IMR-90 (cell line): ENCODE measurements around the gene TRAPPC2L. TPM values are rescaled to one million over a fixed set of nuclear protein-coding genes. Genes with fewer than 3 reads are reported as not detected.

Experiments
- ATAC-seq: fragments of 200-7000 bp; cut with Tn5 transposase; 2 replicates; pipeline ENCODE4 v1.9.1; 2020; ENCODE audit warnings: low read depth, mild to moderate bottlenecking, moderate library complexity
- BruUV-seq: library from RNA; stranded (reverse); fragments of 400-500 nt; replicated peaks from 2 replicates; lab custom pipeline; 2021; lab: Mats Ljungman, UMichigan
- CTCF ChIA-PET: fragments of 300-600 bp; formaldehyde crosslinking; extraction: SDS; loops from one replicate; lab custom pipeline; 2021; ENCODE audit warnings: antibody characterized with exemption; lab: Yijun Ruan, JAX
- POLR2A ChIA-PET: fragments of 300-600 bp; sonication (Branson Sonifier 250); formaldehyde crosslinking; loops from one replicate; lab custom pipeline; 2022; ENCODE audit warnings: antibody characterized with exemption; ENCODE audit not compliant: unreplicated experiment; lab: Charles Lee
- DNase-seq: peaks from one replicate; pipeline ENCODE4 v3.0.0; 2013
- H2AFZ ChIP-seq: replicated peaks from 2 replicates; pipeline ENCODE3; 2013; ENCODE audit warnings: low read length, mild to moderate bottlenecking; ENCODE audit not compliant: poor library complexity
- H2AK5ac ChIP-seq: 2 replicates; pipeline ENCODE4 v1.6.1; 2013; ENCODE audit warnings: low read depth, low read length, inconsistent platforms
- H2AK9ac ChIP-seq: replicated peaks from 2 replicates; pipeline ENCODE3; 2013; ENCODE audit warnings: mild to moderate bottlenecking, low read depth, low read length, moderate library complexity; ENCODE audit not compliant: poor library complexity
- H2BK120ac ChIP-seq: 2 replicates; pipeline ENCODE4 v1.6.1; 2013; ENCODE audit warnings: low read depth, low read length, inconsistent platforms
- H2BK15ac ChIP-seq: 3 replicates; pipeline ENCODE4 v1.6.1; 2013; ENCODE audit warnings: low read depth, low read length, inconsistent platforms
- H2BK20ac ChIP-seq: 2 replicates; pipeline ENCODE4 v1.6.1; 2013; ENCODE audit warnings: low read depth, mild to moderate bottlenecking, inconsistent platforms, low read length, moderate library complexity
- H2BK5ac ChIP-seq: 2 replicates; pipeline ENCODE4 v1.6.1; 2013; ENCODE audit warnings: mild to moderate bottlenecking, low read depth, low read length, inconsistent platforms; ENCODE audit not compliant: poor library complexity, severe bottlenecking
- H3K14ac ChIP-seq: replicated peaks from 2 replicates; pipeline ENCODE4 v1.6.1; 2013; ENCODE audit warnings: low read depth, low read length, inconsistent platforms
- H3K18ac ChIP-seq: 2 replicates; pipeline ENCODE4 v1.6.1; 2013; ENCODE audit warnings: low read depth, low read length, control low read depth
- H3K23ac ChIP-seq: 2 replicates; pipeline ENCODE4 v1.6.1; 2013; ENCODE audit warnings: low read depth, low read length, inconsistent platforms
- H3K27ac ChIP-seq: 2 replicates; pipeline ENCODE4 v1.5.1; 2013; ENCODE audit warnings: mild to moderate bottlenecking, control low read depth, low read length; ENCODE audit not compliant: insufficient read depth
- H3K27me3 ChIP-seq: 2 replicates; pipeline ENCODE4 v1.6.1; 2013; ENCODE audit warnings: low read length; ENCODE audit not compliant: control insufficient read depth, insufficient read depth
- H3K36me3 ChIP-seq: 2 replicates; pipeline ENCODE4 v1.6.1; 2013; ENCODE audit warnings: low read length, mixed read lengths; ENCODE audit not compliant: control insufficient read depth, insufficient read depth
- H3K4ac ChIP-seq: 2 replicates; pipeline ENCODE4 v1.6.1; 2013; ENCODE audit warnings: low read depth, low read length, inconsistent platforms
- H3K4me1 ChIP-seq: 2 replicates; pipeline ENCODE4 v1.6.1; 2013; ENCODE audit warnings: low read length, mixed read lengths; ENCODE audit not compliant: control insufficient read depth, insufficient read depth
- H3K4me2 ChIP-seq: 2 replicates; pipeline ENCODE4 v1.6.1; 2013; ENCODE audit warnings: low read depth, mild to moderate bottlenecking, control low read depth, low read length, moderate library complexity
- H3K4me3 ChIP-seq: 2 replicates; pipeline ENCODE4 v1.5.1; 2013; ENCODE audit warnings: low read depth, mild to moderate bottlenecking, control low read depth, low read length, moderate library complexity; ENCODE audit not compliant: insufficient read depth
- H3K56ac ChIP-seq: 2 replicates; pipeline ENCODE4 v1.6.1; 2013; ENCODE audit warnings: low read length, inconsistent platforms; ENCODE audit not compliant: insufficient read depth; ENCODE audit errors: extremely low read depth
- H3K79me1 ChIP-seq, 2 experiments: 2 replicates each; pipeline ENCODE4 v1.6.1; 2013; ENCODE audit warnings: low read length in 2 of 2, inconsistent platforms in 1 of 2, low read depth in 1 of 2
- H3K9ac ChIP-seq: 2 replicates; pipeline ENCODE4 v1.6.1; 2013; ENCODE audit warnings: low read depth, low read length, control low read depth
- H3K9me1 ChIP-seq: 2 replicates; pipeline ENCODE4 v1.6.1; 2013; ENCODE audit warnings: low read length, inconsistent platforms; ENCODE audit not compliant: insufficient read depth
- H3K9me3 ChIP-seq: 2 replicates; pipeline ENCODE4 v1.6.1; 2013; ENCODE audit warnings: low read length; ENCODE audit not compliant: control insufficient read depth, insufficient read depth
- H4K20me1 ChIP-seq: 2 replicates; pipeline ENCODE4 v1.6.1; 2013; ENCODE audit warnings: low read length, inconsistent platforms; ENCODE audit not compliant: insufficient read depth
- H4K5ac ChIP-seq: 2 replicates; pipeline ENCODE4 v1.6.1; 2013; ENCODE audit warnings: mild to moderate bottlenecking, low read depth, low read length, control low read depth
- H4K8ac ChIP-seq, 2 experiments: 2 replicates each; pipeline ENCODE4 v1.6.1; 2013; ENCODE audit warnings: low read depth in 2 of 2, low read length in 2 of 2, control low read depth in 1 of 2, inconsistent platforms in 1 of 2
- H4K91ac ChIP-seq: 2 replicates; pipeline ENCODE4 v1.6.1; 2013; ENCODE audit warnings: low read depth, low read length, inconsistent platforms; ENCODE audit not compliant: insufficient read depth
- MAZ ChIP-seq: IDR thresholded peaks from 2 replicates; pipeline ENCODE4 v1.6.1; 2012; ENCODE audit warnings: low read depth, mild to moderate bottlenecking, low read length, improper control_type of control experiment, moderate library complexity, borderline replicate concordance
- WGBS, 2 experiments: methylation state at CpG; one replicate each; pipeline versions ENCODE4 v1.1.5 to v1.1.7; 2013; ENCODE audit warnings: missing lambda C conversion rate in 2 of 2; ENCODE audit not compliant: insufficient read length in 1 of 2; ENCODE audit errors: extremely low coverage in 2 of 2; 5-methylcytosine and 5-hydroxymethylcytosine counted together
- dilution Hi-C: fragments of 300-500 bp; cut with HindIII; formaldehyde crosslinking; loops from one replicate; pipeline ENCODE4 v1.14.3; 2018; ENCODE audit warnings: low sequenced_read_pairs; ENCODE audit not compliant: unreplicated experiment
- in situ Hi-C: fragments of 300-500 bp; cut with MboI; formaldehyde crosslinking; loops from 3 replicates; pipeline ENCODE4 v1.14.3; 2019; ENCODE audit warnings: low sequenced_read_pairs, inconsistent platforms, mixed read lengths
- intact Hi-C: fragments of 100-400 bp; cut with micrococcal nuclease; formaldehyde crosslinking; loops from 2 replicates; pipeline ENCODE4 v1.10.0; 2022
- polyA plus RNA-seq, 3 experiments: library from polyadenylated mRNA; depleted of rRNA; stranded (reverse); fragments of >200 nt; gene quantifications; 2 replicates each; pipeline ENCODE4 v1.2.3, GENCODE V29; 2012; ENCODE audit warnings: low replicate concordance in 1 of 3
- total RNA-seq: library from RNA; depleted of rRNA; stranded (reverse); fragments of >200 nt; gene quantifications from 2 replicates; pipeline ENCODE4 v1.2.3, GENCODE V29; 2012

TRAPPC2L gene
- total and polyA plus RNA-seq, 2 of the 4 experiments (the other 2 are of a cell fraction): 102 to 109 TPM

GRCh38 chr16:88888057-88888456 is 31.1 kb downstream of the TRAPPC2L start:
- Histone ChIP-seq H3K14ac (no peak overlapping the region), H3K9me1 (no peaks in the 10 kb centered on the region), H2BK5ac (no peak overlapping the region), H3K23ac (no peak overlapping the region), H3K27me3 (no peaks in the 10 kb centered on the region; the same call in 1 of the 2 replicates), H4K91ac (no peak overlapping the region), H3K56ac (no peak overlapping the region), H2AFZ (no peak overlapping the region), H3K9me3 (peaks cover 6% of the 10 kb centered on the region), H3K79me1 (no peaks in the 10 kb centered on the region), H4K5ac (no peak overlapping the region), H2AK5ac (no peak overlapping the region), H3K27ac (no peak overlapping the region), H2BK20ac (no peak overlapping the region), H3K36me3 (no peaks in the 10 kb centered on the region), H3K18ac (no peak overlapping the region), H3K4ac (no peak overlapping the region), H3K9ac (no peak overlapping the region), H2BK15ac (no peak overlapping the region), H3K4me1 (peaks cover 8% of the 10 kb centered on the region; the same call in 1 of the 2 replicates), H2AK9ac (no peak overlapping the region), H4K20me1 (no peaks in the 10 kb centered on the region), H4K8ac (no peak overlapping the region), H2BK120ac (no peak overlapping the region), H3K4me3 (no peak overlapping the region), H3K4me2 (no peak overlapping the region)
- CTCF ChIA-PET: no interaction called here
- in situ Hi-C loops (no loop called here), dilution Hi-C loops (no loop called here), intact Hi-C loops (no loop called here)
- TF ChIP-seq MAZ: no peak
- ATAC-seq: no peak
- WGBS, 2 experiments: no CpG with 5 or more reads among the region's 14 CpGs
- no TSS peak for BruUV-seq
- DNase-seq: no peak
- POLR2A ChIA-PET: no interaction called here
